ENCODE results near the gene SSBP2. TPM values are rescaled to one million over a fixed set of nuclear protein-coding genes. Genes with fewer than 3 reads are reported as not detected.
A peak's percentile ranks its signal among the peaks of the same experiment; 100 is the strongest.

SSBP2 gene
- total RNA-seq, 1 donor from 2014 or later = 85.2 TPM

GRCh38 chr5:81422671-81423070, 328.2 kb downstream of the SSBP2 start:
- H3K27me3 Mint-ChIP-seq = no peaks in the 10 kb centered on the region
- H3K4me1 Mint-ChIP-seq (ENCODE audit: unreplicated experiment) = peaks cover 24% of the 10 kb centered on the region
- H3K9me3 Mint-ChIP-seq = no peaks in the 10 kb centered on the region
- H3K27ac Mint-ChIP-seq = peak overlapping the region; percentile 40
- no peak overlapping the region for H3K4me3 Mint-ChIP-seq
- H3K36me3 Mint-ChIP-seq = peaks cover 24% of the 10 kb centered on the region
- TF ChIP-seq CTCF (conservative IDR thresholded peaks at IDR 0.05) = no peak
- no peak for DNase-seq (ENCODE audit: extremely low spot score, unreplicated experiment)

GRCh38 chr5:81420039-81420667, 330.7 kb downstream of the SSBP2 start:
- no peaks in the 10 kb centered on the region for H3K9me3 Mint-ChIP-seq

DNA sequence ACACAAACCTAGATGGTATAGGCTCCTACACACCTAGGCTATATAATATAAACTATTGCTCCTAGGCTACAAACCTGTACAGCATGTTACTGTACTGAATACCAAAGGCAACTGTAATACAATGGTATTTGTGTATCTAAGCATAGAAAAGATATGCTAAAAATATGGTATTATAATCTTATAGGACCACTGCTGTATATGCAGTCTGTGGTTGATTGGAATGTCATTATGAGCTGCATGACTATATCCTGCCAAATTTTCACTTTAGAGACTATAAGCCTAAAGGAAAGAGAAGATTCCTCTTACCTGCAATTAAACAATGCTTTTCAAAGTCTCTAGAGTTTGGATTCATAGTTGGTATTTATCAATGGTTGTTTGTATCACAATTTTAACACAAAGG, 332.3 kb downstream of the SSBP2 start:
- TF ChIP-seq CTCF (conservative IDR thresholded peaks at IDR 0.05) = no peak

More at GRCh38 chr5:81420039-81420667, 330.7 kb downstream of the SSBP2 start:
- Mint-ChIP-seq H3K36me3 (peaks cover 26% of the 10 kb centered on the region), H3K27ac (no peak overlapping the region), H3K27me3 (no peaks in the 10 kb centered on the region), H3K4me3 (no peak overlapping the region), H3K4me1 (ENCODE audit: unreplicated experiment) (peaks cover 14% of the 10 kb centered on the region)
- TF ChIP-seq CTCF (conservative IDR thresholded peaks at IDR 0.05) = no peak
- DNase-seq (ENCODE audit: extremely low spot score, unreplicated experiment) = no peak

DNA sequence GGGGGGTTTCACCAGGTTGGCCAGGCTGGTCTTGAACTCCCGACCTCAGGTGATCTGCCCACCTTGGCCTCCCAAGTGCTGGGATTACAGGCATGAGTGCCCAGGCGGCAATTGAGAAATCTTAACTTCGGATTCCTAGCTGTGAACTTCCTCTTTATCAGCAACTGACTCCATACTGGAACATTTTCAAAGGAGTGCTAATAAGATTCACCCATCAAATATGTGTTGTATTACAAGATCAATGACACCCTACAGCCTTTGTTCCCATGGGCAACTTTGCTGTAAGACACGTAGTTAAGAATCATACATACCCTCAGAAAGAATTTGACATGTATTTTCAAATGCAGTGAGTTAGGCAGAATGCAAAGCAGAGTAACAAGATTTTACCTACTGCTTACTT, 333.8 kb downstream of the SSBP2 start:
- H3K36me3 Mint-ChIP-seq = peaks cover 21% of the 10 kb centered on the region
- H3K4me3 Mint-ChIP-seq = no peak overlapping the region
- TF ChIP-seq CTCF (conservative IDR thresholded peaks at IDR 0.05) = no peak
- H3K27me3 Mint-ChIP-seq = no peaks in the 10 kb centered on the region
- H3K27ac Mint-ChIP-seq = no peak overlapping the region
- no peaks in the 10 kb centered on the region for H3K9me3 Mint-ChIP-seq
- DNase-seq (ENCODE audit: extremely low spot score, unreplicated experiment) = no peak
- peaks cover 2% of the 10 kb centered on the region for H3K4me1 Mint-ChIP-seq (ENCODE audit: unreplicated experiment)

More for the DNA sequence above, 332.3 kb downstream of the SSBP2 start:
- Mint-ChIP-seq H3K27ac (no peak overlapping the region), H3K9me3 (no peaks in the 10 kb centered on the region), H3K4me1 (ENCODE audit: unreplicated experiment) (peaks cover 14% of the 10 kb centered on the region), H3K27me3 (no peaks in the 10 kb centered on the region), H3K4me3 (no peak overlapping the region), H3K36me3 (peaks cover 26% of the 10 kb centered on the region)
- DNase-seq (ENCODE audit: extremely low spot score, unreplicated experiment) = no peak

DNA sequence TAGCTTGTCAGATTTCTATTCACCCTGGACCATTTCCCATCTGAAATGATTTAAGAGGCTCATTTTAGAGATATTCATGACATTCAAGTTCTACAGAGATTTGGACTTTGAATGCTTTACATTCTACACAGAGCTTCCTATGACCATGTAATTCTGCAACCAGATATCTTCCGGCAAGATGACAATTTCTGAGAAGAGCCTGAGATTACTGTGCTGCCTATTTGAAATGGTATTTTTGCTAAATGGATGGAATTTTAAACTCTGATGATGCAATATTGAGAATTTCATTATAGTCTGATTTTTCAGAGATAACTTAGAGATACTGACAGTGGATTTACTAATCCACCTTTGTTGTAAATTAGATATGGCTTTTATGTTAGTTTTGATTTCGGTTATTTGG, 341.0 kb downstream of the SSBP2 start:
- no peak for TF ChIP-seq CTCF (conservative IDR thresholded peaks at IDR 0.05)
- DNase-seq (ENCODE audit: extremely low spot score, unreplicated experiment) = no peak
- no peak overlapping the region for H3K4me3 Mint-ChIP-seq
- H3K4me1 Mint-ChIP-seq (ENCODE audit: unreplicated experiment) = peaks cover 8% of the 10 kb centered on the region
- H3K9me3 Mint-ChIP-seq = no peaks in the 10 kb centered on the region
- H3K27ac Mint-ChIP-seq = no peak overlapping the region
- peaks cover 10% of the 10 kb centered on the region for H3K36me3 Mint-ChIP-seq
- H3K27me3 Mint-ChIP-seq = no peaks in the 10 kb centered on the region
